ENCODE results near the gene MNX1.

MNX1 gene

DNA sequence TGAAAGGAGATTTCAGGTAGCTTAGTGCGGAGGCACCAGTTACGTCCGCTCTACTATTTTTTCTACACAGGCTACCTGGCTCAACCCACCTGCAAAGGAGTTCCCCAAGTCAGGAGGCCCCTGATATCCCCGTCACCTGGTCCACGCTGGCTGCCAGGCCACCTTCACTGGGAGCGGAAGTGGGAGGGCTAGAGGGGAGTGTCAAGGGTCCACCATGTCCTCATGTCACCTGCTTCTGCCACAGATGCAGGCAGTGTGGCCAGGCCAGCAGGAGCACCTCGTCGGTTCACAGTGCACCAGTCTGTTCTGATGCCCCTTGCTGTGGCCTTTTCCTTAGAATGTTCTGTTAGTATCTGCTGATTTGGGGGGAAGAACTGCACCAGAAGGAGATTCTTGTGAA, 44.1 kb downstream of the MNX1 start:
- no peak for DNase-seq

DNA sequence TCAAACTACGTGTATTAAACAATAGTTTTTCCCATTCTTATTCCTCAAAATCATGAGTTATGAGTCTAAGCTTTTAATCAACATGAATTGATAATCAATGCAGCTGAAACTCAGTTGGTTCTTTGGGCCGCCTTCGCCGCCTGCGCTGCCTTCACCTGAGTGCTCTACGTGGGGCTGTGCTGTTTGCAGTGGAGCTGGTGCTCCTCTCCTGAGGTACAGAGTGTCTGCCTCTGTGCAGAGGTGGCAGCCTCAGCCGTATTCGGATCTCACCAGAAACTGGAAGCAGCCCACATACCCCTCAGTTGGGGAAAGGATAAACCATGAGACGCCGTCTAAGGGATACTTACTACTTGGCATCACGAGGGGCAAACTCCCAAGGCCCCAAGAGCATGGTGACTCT, 45.5 kb downstream of the MNX1 start:
- no peak for DNase-seq

DNA sequence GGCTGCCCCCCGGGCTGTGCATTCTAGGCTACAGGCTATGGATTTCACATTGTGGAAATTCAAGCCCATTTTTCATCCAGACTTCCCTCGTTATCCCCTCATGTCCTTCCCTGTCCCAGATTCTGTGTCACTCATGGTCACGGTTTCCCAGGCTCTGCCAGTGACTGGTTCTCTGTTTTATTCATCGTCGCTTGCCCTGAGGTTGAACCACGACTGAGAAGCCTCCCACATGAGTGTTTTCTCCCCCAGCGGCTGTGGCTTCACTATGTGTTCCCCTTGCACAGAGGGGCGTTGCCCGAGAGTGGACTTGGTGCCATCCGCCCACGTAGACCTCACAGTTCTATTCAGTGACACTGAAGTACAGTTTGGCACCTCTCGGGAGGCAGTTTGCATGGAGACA, 47.0 kb downstream of the MNX1 start:
- DNase-seq = no peak

DNA sequence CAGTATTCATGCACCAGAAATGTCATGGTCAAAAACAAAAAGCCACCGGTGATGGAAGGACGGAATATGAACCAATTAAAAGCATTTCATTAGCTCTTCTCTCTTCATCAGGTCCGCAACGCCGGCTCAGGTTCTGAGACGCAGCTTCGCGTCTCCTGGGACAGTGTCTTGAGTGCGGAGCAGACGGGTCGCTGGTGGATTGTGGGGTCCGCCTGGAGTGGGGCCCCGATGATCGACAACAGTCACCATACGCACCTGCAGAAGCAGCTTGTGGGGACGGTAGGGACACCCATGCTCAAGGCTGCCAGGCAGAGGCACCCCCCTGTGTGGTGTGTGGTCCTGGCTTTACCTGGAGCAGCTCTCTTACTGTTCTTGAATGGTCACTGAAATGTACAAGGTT, 47.6 kb downstream of the MNX1 start:
- DNase-seq = no peak

DNA sequence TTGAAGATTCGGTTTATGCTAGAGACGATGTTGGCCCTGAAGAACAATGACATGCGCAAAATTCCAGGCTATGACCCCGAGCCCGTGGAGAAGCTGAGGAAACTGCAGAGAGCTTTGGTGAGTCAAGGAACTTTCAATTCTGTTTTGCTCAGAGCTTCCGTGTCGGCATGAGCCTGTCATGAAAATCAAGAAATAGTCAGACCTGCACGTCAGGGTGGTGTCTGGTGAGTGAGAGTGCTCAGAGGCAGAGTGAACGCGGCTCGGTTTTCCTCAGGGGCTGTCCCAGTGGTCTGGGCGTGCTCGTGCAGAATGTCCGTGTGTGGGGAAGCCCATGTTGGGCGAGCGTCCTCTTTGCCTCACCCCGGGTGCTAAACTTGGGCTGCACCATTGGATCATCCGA, 48.3 kb downstream of the MNX1 start:
- no peak for DNase-seq

DNA sequence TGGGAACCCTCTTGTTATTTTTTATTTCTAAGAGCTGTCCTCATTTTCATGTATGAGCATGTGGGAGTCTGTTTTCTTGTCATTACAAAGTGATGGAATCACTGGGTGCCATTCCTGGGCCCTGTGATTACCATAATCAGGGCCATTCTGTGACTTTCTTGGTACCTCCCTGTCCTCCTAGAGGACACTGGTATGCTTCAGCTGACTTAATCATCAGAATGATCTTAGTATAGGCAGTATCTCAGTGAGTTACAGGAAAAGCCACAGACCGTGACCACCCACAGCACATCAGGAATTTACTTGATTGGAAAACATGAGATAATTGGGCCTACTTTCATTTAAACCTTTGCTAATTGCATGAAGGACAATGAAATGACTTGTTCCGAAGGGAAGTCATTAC, 53.7 kb downstream of the MNX1 start:
- no peak for DNase-seq

DNA sequence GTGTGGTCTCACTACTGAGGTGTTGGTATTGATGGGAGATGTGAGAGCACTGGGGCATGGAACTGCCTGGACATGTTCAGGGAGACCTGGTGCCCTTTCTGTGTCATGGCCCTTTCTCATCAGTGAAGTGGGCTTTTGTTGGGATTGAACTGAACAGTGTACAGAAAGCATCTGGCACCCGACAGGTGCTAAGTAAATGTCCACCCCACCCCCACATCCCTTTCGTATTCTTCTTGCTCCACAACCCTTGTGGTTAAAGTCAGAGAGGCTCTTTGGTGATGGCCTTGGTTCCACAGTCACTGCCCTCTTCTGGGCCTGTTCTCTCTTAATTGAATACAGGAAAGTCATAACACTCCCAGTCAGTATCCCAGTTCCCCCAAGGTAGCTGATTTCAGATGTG, 55.5 kb downstream of the MNX1 start:
- no peak for DNase-seq

Data from CD4-positive, alpha-beta T cell treated with Interleukin-6 for 4 hours (primary cell).